Measurements from ENCODE around the gene MAPK6. TPM values are rescaled to one million over a fixed set of nuclear protein-coding genes. Genes with fewer than 3 reads are reported as not detected.
"Not testable (repeated sequence)": the region's sequence is repeated elsewhere in the genome, so short reads cannot be mapped to it uniquely, and the experiment has no call there.

Gene MAPK6
- total RNA-seq, 1 donor from 2014 or later, result 91.7 TPM

DNA sequence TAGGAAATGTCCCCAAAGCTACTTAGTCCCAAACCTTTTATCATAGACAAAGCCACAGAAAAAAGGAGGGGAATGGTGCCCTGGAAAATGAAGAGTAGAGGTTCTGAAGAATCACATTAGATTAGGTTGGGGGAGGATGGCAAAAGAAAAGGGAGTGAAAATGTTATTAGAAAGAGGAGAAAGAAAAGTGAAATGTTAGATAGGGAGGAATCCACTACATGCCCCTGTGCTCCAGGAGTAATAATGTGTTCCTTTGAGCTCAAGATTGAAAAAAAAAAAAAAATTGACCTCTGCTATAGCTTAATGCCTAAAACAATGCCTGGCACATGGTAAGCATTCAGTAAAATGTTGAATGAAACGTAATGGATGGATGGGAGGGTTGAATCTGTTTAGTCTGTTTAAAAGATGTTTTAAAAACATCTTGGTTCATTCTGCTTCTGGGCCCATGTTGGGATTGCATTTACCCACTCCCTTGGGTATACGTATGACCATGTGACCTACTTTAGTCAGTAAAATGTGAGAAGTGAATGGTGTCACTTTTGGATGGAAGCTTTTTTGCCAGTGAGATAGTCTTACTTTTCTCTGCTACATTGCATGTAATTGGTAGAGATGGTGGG lies 19.0 kb downstream of the MAPK6 start:
- no peak overlapping the region for H3K4me3 Mint-ChIP-seq (ENCODE audit: low read depth)
- DNase-seq (ENCODE audit: low spot score, unreplicated experiment), result no peak
- peaks cover 18% of the 10 kb centered on the region for H3K36me3 Mint-ChIP-seq (ENCODE audit: insufficient read depth)
- peaks cover 10% of the 10 kb centered on the region for H3K9me3 Mint-ChIP-seq (ENCODE audit: low read depth)
- TF ChIP-seq, protein P1, sequence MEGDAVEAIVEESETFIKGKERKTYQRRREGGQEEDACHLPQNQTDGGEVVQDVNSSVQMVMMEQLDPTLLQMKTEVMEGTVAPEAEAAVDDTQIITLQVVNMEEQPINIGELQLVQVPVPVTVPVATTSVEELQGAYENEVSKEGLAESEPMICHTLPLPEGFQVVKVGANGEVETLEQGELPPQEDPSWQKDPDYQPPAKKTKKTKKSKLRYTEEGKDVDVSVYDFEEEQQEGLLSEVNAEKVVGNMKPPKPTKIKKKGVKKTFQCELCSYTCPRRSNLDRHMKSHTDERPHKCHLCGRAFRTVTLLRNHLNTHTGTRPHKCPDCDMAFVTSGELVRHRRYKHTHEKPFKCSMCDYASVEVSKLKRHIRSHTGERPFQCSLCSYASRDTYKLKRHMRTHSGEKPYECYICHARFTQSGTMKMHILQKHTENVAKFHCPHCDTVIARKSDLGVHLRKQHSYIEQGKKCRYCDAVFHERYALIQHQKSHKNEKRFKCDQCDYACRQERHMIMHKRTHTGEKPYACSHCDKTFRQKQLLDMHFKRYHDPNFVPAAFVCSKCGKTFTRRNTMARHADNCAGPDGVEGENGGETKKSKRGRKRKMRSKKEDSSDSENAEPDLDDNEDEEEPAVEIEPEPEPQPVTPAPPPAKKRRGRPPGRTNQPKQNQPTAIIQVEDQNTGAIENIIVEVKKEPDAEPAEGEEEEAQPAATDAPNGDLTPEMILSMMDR (IDR thresholded peaks at IDR 0.05; ENCODE audit: unreplicated experiment), result no peak
- no peak overlapping the region for H3K27ac Mint-ChIP-seq
- H3K4me1 Mint-ChIP-seq (ENCODE audit: low read depth), result peaks cover 38% of the 10 kb centered on the region
- H3K27me3 Mint-ChIP-seq, result no peaks in the 10 kb centered on the region

DNA sequence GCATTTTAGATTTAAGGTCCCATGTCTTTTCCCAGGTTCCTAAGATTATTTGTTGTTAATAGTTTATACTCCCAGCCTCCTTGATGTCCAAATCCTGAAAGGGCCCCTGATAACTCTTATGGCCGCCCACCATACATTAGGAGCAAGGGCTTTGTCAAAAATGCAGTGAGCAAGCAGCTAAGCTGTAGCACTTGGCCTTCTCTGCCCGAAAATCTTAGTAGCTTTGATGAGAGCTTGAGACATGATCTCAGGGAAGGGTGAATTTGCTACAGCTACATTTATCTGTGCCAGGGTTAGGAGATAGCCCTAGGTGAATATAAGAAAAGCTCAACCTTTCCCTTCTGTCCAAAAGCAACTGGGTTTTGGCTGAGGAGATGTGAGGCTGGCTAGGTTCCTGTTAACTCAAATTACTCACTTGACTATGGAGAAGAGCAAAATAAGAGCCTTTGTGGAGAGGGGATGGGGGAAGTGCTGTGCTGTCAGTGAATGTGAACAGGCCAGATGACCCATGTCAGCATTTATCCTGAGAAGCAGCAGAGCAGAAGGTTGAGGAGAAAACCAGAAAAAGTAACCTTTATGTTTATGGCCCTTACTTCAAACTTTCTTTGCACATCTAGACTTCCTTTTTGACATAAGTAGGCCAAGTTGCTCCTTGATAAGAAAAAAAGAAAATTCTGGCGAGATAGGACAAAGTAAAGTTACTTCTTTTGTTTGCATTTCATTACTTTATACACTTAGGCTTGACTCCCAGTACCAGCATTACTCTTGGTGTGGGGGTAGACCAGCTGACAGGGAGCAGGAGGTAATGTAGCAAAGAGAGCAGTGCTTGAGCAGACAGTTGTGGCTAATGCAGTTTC lies 21.1 kb downstream of the MAPK6 start:
- TF ChIP-seq, protein P1 (IDR thresholded peaks at IDR 0.05; ENCODE audit: unreplicated experiment), result no peak
- no peaks in the 10 kb centered on the region for H3K27me3 Mint-ChIP-seq
- H3K4me1 Mint-ChIP-seq (ENCODE audit: low read depth), result peaks cover 44% of the 10 kb centered on the region
- no peaks in the 10 kb centered on the region for H3K36me3 Mint-ChIP-seq (ENCODE audit: insufficient read depth)
- H3K4me3 Mint-ChIP-seq (ENCODE audit: low read depth), result no peak overlapping the region
- peak overlapping the region; percentile 51 for H3K27ac Mint-ChIP-seq
- DNase-seq (ENCODE audit: low spot score, unreplicated experiment), result no peak
- H3K9me3 Mint-ChIP-seq (ENCODE audit: low read depth), result no peaks in the 10 kb centered on the region

- Mint-ChIP-seq H3K4me3 (ENCODE audit: low read depth) (no peak overlapping the region), H3K36me3 (ENCODE audit: insufficient read depth) (peaks cover 4% of the 10 kb centered on the region), H3K4me1 (ENCODE audit: low read depth) (peaks cover 54% of the 10 kb centered on the region), H3K27me3 (no peaks in the 10 kb centered on the region), H3K9me3 (ENCODE audit: low read depth) (no peaks in the 10 kb centered on the region), H3K27ac (no peak overlapping the region)
- TF ChIP-seq, protein P1 (IDR thresholded peaks at IDR 0.05; ENCODE audit: unreplicated experiment), result no peak
- no peak for DNase-seq (ENCODE audit: low spot score, unreplicated experiment)
Observed at GRCh38 chr15:52042051-52042851, 23.2 kb downstream of the MAPK6 start.

- DNase-seq (ENCODE audit: low spot score, unreplicated experiment); H3K27ac Mint-ChIP-seq; H3K4me3 Mint-ChIP-seq (ENCODE audit: low read depth); H3K9me3 Mint-ChIP-seq (ENCODE audit: low read depth); H3K27me3 Mint-ChIP-seq: not testable (repeated sequence)
- H3K36me3 Mint-ChIP-seq (ENCODE audit: insufficient read depth), result peaks cover 17% of the 10 kb centered on the region
- H3K4me1 Mint-ChIP-seq (ENCODE audit: low read depth), result peaks cover 35% of the 10 kb centered on the region
Observed at GRCh38 chr15:52045795-52046298, 26.8 kb downstream of the MAPK6 start.

DNA sequence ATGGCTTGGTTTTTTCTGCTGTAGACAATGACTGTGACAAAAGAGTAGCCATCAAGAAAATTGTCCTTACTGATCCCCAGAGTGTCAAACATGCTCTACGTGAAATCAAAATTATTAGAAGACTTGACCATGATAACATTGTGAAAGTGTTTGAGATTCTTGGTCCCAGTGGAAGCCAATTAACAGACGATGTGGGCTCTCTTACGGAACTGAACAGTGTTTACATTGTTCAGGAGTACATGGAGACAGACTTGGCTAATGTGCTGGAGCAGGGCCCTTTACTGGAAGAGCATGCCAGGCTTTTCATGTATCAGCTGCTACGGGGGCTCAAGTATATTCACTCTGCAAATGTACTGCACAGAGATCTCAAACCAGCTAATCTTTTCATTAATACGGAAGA lies 27.5 kb downstream of the MAPK6 start:
- peaks cover 31% of the 10 kb centered on the region for H3K4me1 Mint-ChIP-seq (ENCODE audit: low read depth)
- H3K9me3 Mint-ChIP-seq (ENCODE audit: low read depth); H3K27me3 Mint-ChIP-seq; DNase-seq (ENCODE audit: low spot score, unreplicated experiment); H3K27ac Mint-ChIP-seq; H3K4me3 Mint-ChIP-seq (ENCODE audit: low read depth): not testable (repeated sequence)
- peaks cover 18% of the 10 kb centered on the region for H3K36me3 Mint-ChIP-seq (ENCODE audit: insufficient read depth)

DNA sequence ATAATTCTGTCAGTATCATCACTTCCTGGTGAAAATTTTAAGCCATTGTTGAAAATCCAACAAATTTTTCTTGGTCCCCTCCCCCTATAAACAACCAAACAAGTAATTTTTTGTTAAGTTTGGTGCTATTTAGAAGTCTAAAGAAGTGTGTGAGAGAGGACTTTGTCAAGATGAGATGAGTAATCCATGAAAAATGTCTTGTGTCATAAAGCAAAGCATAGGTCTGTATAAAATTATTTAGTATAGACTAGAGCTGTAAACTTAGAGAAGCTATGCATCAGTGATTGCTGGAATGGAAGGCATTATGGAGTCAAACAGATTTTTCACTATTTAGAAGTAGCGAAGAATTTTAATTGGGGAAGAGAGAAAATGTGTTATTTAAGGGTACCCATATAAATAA lies 31.4 kb downstream of the MAPK6 start:
- Mint-ChIP-seq H3K27ac (no peak overlapping the region), H3K36me3 (ENCODE audit: insufficient read depth) (peaks cover 37% of the 10 kb centered on the region)

More for the DNA sequence above, 31.4 kb downstream of the MAPK6 start:
- Mint-ChIP-seq H3K4me3 (ENCODE audit: low read depth) (no peak overlapping the region), H3K9me3 (ENCODE audit: low read depth) (no peaks in the 10 kb centered on the region), H3K27me3 (no peaks in the 10 kb centered on the region), H3K4me1 (ENCODE audit: low read depth) (peaks cover 9% of the 10 kb centered on the region)
- no peak for DNase-seq (ENCODE audit: low spot score, unreplicated experiment)
- TF ChIP-seq, protein P1 (IDR thresholded peaks at IDR 0.05; ENCODE audit: unreplicated experiment), result no peak
